GM12873 (cell line): ENCODE measurements around the gene PUDP.

Experiments
- TF ChIP-seq, protein P1 (sequence below): IDR thresholded peaks from 2 replicates; pipeline ENCODE4 v1.5.1; 2012; ENCODE audit warnings: low read depth, mild to moderate bottlenecking, moderate library complexity, low read length, control low read depth; ENCODE audit not compliant: insufficient read depth; ENCODE audit errors: missing control alignments

Gene PUDP

GRCh38 chrX:7117587-7117986 is 30.4 kb downstream of the PUDP start:
- TF ChIP-seq, protein P1, sequence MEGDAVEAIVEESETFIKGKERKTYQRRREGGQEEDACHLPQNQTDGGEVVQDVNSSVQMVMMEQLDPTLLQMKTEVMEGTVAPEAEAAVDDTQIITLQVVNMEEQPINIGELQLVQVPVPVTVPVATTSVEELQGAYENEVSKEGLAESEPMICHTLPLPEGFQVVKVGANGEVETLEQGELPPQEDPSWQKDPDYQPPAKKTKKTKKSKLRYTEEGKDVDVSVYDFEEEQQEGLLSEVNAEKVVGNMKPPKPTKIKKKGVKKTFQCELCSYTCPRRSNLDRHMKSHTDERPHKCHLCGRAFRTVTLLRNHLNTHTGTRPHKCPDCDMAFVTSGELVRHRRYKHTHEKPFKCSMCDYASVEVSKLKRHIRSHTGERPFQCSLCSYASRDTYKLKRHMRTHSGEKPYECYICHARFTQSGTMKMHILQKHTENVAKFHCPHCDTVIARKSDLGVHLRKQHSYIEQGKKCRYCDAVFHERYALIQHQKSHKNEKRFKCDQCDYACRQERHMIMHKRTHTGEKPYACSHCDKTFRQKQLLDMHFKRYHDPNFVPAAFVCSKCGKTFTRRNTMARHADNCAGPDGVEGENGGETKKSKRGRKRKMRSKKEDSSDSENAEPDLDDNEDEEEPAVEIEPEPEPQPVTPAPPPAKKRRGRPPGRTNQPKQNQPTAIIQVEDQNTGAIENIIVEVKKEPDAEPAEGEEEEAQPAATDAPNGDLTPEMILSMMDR = no peak

DNA sequence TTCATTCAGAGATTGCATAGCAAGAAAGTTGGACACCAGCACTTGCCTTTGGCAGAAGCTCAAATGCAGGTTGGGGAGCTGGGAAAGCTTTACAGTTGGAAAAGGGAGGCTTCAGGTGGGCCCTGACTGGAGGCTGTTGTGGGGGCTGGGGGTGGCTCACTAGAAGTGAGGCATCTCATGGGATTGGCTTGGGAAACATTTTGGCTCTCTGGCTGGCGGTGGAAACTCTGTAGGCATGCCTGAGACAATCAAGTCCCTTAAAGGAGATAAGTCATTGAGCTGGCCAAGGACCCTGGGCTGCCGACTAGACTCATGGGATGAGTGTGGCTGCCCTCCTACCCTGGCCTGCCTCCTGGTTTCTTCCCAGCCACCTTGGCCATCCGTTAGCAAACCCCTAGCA is 31.9 kb downstream of the PUDP start:
- TF ChIP-seq, protein P1 = no peak

GRCh38 chrX:7115557-7115956 is 32.4 kb downstream of the PUDP start:
- TF ChIP-seq, protein P1 = no peak

- TF ChIP-seq, protein P1 = no peak
Measured at GRCh38 chrX:7112071-7112470, 35.9 kb downstream of the PUDP start.

- TF ChIP-seq, protein P1 = no peak
Measured at GRCh38 chrX:7111518-7111917, 36.4 kb downstream of the PUDP start.

DNA sequence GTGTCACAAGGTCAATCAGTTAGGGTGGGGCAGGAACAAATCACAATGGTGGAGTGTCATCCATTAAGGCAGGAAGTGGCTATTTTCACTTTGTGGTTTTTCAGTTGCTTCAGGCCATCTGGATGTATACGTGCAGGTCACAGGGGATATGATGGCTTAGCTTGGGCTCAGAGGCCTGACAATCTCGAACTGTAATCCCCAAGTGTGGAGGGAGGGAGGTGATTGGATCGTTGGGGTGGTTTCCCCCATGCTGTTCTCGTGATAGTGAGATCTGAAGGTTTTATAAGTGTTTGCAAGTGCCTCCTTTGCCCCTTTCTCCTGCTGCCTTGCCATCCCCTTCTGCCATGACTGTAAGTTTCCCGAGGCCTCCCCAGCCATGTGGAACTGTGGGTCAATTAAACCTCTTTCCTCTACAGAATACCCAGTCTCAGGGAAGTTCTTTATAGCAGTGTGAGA is 37.1 kb downstream of the PUDP start:
- TF ChIP-seq, protein P1 = no peak

DNA sequence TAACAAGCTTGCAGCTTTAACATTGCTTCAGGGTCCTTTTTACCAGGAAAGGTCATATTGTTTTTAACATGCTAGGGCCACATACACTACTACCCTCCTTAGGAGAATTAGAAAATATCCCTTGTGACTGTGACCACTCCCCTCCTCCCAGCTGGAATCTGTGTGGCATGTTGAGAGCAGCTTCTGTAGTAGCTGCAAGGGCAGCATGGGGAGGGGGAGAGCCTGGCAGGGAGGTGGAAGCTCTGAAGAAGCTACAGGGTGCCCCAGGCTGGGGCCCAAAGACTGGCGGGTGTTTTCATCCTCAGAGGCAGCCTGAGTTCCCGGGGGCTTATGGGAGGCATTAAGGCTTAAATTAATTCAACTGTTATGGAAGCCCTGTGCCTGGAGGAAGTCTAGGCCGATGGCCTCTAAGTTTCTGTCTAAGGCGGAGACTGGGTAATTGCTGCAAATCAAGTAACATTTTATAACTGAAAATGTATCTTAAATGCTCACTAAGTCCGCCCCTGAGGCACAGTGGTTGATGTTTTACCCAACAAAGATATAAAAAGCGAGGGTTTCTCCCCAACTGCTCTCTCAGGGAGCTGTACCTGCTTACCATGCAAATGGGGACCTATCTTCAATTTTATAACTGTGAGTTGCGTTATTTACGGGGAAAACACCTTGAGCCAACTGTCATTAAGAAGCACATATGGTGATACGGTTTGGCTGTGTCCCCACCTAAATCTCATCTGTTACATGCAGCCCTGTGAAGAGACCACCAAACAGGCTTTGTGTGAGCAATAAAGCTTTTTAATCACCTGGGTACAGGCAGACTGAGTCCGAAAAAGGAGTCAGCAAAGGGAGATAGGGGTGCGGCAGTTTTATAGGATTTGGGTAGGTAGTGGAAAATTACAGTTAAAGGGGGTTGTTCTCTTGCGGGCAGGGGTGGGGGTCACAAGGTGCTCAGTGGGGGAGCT is 37.8 kb downstream of the PUDP start:
- TF ChIP-seq, protein P1 = no peak
